Hippocampal formation (tissue), 2 donors: ENCODE data around the gene KIF26B.

Experiments
- DNase-seq, 2 donors: peaks; one replicate each; lab custom pipeline; 2025; lab: John Stamatoyannopoulos, UW

KIF26B gene

DNA sequence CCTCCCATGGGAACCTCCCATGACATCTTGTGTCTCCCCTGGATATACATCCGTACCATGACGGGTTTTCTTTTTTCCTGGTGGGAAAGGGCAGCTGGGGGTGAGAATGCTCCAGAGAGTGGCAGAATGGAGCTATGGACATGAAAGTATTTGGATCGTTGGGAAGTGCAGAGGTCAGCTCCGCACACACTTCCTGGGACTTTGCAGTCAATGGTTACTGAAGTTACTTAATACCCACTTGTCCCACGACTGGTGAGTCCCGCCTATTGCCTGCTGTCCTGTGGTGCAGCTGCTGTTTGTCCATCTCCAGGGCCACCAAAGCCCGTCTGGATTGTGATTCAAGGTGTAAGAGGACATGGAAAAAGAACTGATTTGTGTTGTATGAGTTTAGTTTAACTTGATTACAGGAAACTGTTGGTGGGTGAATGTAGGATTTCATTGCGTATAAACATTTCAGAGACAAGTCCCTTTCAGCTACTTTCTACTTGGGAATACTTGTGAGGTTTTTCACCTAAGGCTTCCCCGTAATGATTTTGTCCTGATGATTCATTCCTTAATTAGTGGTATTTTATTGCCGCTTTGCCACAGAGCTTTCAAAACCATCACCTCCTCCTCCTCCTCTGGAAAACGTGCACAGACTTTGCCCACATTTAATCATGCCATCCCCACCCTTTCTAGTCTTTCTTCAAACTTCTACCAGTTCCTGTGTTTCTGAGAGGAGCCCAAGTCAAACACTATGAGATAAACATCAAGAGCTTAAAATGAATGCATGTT is 308.8 kb downstream of the KIF26B start:
- DNase-seq = no peak

DNA sequence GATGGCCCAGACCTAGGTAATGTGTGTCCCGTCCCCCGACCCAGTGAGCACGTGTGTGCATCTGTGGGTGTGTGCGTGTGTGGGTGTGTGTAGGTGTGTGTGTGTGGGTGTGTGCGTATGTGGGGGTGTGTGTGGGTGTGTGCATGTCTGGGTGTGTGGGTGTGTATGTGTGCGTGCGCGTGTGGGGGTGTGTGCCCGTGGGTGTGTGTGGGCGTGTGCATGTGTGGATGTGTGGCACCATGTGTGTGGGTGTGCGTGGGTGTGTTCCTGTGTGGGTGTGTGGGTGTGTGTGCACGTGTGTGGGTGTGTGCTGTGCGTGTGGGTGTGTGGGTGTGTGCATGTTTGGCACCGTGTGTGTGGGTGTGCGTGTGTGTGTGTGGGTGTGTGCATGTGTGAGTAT is 309.5 kb downstream of the KIF26B start:
- DNase-seq = no peak

DNA sequence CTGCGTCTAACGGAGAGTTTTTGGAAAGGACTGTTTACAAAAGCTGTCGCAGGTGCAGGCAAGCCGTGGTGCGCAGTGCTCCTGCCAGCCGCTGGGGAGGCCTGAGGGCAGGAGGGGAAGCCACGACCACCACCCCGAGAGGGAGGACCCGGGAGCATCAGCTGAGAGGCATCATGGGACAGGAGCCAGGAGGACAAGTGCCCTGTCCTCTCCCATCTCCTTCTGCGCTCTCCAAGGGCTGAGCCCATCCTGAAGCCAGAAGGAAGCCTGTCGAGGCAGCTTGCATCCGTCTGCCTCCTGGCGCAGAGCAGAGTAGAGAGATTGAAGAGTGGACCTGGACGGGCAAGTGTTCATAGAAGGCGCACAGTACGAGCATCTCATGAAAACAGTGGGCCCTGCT is 310.9 kb downstream of the KIF26B start:
- DNase-seq = no peak

DNA sequence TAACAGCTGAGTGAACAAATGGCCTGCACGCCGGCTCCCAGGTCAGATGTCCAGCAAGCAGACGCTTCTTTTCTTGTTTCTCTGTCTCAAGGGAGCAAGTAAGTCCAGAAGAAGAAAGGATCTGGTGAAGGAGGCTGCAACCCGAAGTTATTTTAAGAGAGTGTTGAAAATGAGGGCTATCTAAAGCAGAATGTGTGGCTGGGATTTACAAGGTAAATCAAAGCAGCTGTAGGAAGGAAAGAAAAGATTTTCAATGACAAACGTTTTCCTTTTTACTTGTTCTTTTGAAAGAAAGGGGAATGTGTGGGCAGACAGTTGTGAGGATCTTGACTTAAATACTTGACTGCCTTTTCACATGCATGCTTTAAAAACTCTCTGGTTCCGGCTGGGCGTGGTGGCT is 311.5 kb downstream of the KIF26B start:
- no peak for DNase-seq

DNA sequence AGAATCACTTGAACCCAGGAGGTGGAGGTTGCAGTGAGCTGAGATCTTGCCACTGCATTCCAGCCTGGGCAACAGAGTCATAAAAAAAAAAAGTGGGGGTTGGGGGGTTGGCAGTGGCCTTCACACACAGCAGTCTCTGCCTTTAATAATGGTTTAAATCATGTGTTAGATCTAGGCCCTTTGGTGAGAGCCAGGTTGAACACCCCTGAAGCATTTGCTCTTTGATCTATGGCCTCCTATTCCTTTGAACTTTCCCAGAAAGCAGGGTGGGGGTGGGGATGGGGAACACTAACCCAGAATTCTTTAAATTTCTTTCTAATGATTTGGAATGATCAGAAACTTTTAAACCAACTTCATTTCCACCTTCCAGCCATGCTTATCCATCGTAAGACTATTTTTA is 313.0 kb downstream of the KIF26B start:
- no peak for DNase-seq

DNA sequence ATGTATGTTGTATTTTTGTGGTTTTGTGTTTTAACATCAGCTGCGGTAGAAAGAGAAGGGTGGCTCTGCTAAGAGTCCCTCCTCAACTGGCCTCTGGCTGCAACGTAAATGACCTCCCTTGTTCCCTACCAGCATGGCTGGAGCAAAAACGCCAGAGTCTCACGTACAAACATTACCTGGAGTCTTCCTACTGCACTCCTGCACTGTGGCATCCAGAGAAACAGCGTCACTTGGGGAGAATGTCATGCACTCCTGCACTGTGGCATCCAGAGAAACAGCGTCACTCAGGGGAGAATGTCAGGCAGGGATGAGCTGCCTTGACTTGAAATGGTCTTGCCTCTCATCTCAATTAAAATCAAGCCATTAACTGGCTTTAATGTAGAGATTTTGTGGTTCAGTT is 314.2 kb downstream of the KIF26B start:
- DNase-seq = no peak

DNA sequence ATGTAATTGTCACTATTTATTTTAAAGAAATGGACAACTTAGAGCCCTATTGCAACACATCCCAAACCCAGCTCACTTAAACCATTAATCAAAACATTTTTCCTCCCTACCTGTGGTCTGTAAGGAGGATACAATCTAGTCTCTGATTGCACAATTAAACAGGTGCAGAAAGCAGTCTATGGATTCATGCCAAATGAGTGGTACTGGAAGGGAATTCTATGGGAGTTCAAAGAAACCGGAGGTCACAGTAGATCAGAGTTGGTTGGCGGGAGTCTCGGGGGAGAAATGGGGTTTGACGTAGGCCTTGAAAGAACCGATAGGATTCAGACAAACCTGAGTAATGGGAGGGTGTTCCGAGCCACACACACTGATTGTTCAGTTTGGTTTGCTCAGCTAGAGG is 314.9 kb downstream of the KIF26B start:
- DNase-seq = no peak

DNA sequence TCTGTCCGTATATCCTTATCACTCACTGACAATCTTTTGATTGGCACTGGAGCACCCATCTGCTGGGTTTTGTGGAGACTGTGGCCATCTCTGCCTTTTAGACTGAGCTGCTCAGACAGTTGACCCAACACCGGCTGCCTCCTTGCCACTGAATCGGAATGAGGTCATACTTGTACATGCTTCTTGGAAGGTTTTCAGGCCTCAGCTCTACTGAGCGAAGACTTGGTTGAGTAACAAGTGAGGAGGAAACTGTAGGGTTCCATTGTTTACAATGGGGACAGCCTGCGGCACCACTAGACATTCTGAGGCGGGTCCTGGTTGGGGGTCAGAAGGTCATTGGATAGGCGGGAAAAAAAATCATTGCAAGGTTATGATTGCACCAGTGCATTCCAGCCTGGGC is 320.3 kb downstream of the KIF26B start:
- DNase-seq = no peak

DNA sequence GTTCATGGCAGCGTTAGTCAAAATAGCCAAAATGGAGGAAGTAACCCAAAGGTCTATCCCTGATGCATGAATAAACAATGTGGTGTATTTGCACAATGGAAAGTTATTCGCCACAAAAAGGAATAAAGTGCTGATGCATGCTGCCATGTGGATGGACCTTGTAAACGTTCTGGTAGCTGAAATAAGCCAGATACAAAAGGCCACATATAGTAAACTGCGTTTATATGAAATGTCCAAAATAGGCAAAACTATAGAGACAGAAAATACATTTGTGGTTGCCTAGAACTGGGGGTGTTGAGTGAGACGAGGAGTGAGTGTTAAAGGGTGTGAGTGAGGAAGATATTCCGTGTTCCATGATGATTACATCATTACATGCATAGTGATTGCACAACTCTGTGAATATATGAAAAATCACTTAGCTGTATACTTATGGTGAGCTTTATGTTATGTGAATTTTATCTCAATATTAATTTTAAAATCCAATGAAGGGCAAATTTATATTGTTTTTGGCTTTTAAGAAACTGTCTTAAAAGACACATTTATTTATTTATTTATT is 321.3 kb downstream of the KIF26B start:
- DNase-seq = no peak

DNA sequence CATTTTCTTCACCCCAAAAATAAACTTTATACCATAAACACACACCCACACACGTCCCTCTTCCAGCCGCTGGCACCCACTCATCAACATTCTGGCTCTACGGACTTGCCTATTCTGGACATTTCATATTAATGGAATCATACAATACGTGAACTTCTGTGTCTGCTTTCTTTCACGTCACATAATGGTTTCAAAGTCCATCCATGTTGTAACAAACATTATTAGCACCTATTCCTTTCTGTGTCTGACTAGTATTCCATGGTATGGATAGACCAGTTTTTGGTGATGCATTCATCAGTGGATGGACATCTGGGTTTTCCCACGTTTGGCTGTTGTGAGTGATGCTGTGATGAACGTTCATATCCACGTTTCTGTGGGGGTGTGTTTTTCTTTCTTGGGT is 323.2 kb downstream of the KIF26B start:
- DNase-seq = no peak

DNA sequence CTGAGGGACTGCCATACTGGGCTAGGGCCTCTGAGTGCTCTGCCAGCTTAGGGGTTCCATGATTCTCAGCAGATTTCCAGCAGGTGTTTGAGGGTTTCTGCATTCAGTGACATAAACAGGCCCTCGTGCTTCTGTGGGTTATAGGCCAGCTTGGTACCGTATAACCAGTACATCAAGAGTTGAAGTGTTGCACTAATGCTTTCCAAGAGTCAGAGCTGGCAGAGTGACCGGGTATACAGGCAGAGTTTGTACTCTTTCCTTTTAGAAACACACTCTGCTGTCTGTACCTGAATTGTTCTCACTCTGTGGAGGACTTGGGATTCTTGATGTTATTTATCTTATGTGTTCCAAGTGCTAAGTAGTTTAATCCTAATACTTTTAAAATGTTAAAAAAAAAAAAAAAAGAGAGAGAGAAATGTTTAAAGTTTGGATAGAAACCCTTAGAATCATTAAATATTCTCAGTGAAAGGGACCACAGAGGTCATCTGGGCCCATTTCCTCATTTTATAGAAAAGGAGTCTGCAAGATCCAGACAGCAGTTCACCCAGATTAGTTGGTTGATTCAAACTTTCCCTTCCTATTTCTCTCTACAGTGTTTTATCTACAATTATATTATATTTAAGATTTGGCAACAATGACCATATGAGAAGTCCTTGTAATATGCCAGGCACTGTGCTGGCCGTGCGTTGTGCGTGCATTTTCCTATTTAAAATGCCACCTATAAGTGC is 325.8 kb downstream of the KIF26B start:
- no peak for DNase-seq

DNA sequence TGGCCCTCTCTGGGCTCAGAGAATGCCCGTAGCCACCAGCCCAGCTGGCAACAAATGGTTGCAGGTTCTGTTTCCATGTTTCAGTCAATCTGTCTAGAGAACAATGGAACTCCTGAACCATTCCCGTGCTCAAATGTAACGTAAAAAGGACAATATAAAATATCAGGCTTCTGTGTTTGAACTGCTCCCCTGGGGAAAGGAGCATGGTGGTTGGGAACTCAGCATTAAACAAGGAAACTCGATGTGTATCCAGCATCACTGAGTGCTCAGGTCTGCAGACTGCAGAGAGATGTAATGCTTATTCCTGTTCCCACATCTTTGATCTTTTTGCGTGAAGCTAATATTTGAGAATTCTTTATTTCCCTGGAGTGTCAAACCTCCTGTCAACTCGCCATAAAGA is 326.5 kb downstream of the KIF26B start:
- no peak for DNase-seq

DNA sequence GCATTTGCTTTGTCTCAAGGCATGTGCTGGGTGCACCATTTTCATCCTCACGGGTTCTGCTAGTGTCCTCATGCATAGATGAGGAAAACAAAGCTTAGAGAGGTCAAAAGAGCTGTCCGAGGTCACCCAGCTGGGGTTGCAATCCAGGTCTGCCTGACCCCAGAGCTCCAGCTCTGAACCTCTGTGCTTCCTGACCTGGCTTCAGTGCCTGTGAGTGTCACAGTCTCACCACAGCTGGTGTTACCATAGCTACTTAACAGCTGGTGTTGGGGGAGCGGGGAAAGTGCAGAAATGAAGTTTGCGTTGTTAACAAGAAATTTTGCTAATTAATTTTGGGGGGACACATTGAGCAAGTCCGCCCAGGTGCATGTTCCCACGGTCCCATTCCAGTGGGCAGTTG is 328.5 kb downstream of the KIF26B start:
- no peak for DNase-seq

DNA sequence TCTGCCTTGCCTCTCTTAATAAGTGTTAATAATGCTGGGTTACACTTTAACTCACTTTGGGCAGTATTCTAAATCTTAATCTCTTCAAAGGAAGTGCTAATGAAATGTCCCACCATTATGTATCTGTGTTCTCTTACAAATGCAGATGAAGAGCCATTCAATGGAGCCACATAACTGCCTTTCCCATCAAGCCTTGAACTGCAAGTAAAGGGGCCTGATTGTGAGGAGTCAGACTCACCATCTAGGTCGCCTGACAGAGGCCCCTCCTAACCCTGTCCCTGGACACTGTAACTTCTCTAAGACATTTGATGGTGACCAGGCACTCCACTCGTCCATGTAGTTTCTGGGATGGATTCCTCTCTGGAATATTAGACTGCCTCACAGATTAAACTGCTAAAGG is 329.4 kb downstream of the KIF26B start:
- DNase-seq = no peak

DNA sequence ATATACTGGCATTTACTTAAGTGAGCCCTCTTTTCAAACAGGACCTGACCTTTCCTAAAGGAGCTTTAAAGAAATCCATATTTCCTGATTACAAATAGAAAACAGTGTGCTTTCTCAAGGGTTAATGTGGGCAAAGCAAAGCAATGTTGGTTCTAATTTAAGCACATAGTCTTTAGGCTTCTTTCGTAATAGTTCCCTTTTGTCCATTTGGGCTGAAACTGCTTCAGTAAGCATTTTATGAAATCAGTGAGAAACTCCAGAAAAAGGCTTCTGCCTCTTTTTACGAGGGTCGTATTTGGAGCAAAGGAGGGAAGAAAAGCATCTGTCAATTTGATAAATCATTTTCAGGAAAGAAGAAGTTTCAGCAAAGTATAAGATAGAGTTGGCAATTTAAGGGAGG is 331.2 kb downstream of the KIF26B start:
- DNase-seq = no peak

DNA sequence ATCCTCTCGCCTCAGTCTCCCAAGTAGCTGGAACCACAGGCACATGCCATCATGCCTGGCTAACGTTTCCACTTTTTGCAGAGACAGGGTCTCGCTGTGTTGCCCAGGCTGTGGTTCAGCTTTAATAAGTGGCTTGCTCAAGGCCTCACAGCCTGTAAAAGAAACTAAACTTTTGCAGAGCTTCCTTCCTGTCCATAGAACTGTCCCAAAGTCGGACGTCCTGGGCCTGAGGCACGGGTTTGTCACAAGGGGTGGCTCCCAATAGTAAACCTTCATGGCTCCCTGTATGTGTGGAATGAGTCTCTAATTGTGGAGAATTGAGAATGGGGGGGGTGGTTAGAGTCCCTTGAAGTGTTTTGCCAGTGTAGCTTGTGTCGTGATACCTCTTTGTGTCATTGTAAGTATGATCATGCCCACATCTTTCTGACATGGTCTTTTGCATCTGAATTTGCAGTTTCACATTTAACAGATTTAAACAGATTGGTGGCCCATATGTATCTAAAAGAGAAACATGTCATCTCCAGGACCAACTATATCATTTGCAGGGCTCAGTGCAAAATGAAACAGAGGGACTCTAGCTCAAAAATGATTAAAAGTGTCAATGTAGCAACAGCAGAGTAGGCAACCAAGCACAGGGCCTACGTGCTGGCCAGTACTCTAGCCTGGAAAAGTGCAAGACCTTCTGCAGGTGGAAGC is 332.1 kb downstream of the KIF26B start:
- DNase-seq = no peak

DNA sequence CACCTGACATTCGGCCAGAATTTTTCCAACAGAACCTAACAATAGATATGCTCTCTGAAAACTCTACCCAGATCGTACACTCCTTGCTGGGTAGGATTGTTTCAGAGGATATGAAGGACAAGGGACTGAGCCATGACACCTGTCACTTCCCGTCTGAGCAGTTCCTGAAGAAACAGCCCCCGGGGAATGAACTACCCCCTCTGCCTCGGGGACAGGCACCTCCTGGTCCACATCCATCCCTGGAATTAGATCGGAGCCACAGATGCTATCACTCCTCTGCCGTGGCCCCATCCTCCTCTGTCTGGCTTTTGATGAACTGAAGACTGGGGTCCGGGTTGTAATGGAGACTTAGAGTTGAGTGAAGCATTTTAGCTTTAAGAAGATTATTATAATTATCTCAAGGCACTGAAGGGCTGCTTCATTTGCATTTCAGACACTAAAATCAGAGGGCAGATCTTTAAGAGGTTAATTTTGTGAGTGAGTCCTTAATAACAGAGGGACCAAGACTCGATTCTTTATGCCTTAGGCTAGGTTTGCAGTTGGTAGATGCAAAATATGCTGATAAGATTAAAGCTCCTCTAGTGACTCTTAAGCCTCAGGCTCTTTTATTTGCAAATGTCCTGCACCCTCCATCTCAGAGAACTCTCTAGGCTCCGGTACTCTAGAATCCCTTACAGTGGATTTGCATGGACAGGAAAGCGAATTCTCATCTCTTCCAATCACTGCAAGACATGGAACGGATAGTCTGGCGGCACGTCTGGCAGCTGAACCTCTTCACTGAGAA is 333.8 kb downstream of the KIF26B start:
- DNase-seq = no peak

DNA sequence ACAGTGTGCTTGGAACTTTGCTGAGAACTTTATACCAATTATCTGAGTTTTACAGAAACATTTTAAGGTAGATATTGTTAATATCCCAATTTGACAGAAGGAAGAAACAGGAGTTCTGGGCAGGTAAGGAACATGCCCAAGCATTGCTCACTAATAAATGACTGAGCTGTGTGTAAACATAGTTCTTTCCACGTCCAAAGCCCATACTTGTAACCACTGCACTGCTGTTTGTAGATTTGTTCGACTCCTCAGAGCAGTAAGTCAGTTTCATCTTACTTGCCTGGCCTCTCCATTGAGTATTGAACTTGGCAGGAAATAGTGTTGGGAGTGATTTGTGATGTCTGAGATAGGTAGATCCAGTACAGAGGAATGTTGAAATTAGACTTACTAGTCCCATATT is 335.1 kb downstream of the KIF26B start:
- DNase-seq = no peak

DNA sequence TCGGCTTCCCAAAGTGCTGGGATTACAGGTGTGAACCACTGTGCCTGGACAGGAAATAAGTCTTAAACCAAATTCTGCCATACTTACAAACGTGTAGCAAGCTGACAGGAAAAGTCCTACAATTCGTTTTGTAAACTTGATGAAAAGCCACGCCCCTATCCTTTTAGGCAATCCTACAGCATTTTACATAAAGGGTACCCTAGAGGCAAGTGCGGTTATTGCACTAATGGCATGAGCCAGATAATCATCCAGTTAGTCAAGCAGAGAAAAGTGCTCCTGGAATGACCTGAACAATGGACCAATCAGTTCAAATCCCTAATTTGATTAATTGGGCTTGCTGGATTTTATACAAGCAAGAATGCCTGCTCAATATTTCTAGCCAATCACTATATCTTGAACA is 338.2 kb downstream of the KIF26B start:
- DNase-seq = no peak

DNA sequence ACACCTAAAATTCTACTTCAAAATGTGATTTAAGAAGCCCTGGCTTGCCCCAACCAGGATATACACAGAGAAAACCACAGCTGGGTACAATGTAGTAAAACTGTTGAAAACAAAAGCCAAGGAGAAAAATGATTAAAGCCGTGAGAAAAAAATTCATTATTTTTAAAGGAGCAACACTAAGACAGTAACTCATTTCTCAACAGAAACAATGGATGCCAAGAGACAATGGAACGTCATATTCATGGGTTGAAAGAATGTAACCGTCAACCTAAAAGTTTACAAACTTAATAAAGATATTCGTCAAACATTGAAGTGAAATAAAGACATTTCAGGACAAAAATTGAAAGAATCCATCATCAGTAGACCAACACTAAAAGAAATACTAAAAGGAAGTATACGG is 340.9 kb downstream of the KIF26B start:
- DNase-seq = no peak

DNA sequence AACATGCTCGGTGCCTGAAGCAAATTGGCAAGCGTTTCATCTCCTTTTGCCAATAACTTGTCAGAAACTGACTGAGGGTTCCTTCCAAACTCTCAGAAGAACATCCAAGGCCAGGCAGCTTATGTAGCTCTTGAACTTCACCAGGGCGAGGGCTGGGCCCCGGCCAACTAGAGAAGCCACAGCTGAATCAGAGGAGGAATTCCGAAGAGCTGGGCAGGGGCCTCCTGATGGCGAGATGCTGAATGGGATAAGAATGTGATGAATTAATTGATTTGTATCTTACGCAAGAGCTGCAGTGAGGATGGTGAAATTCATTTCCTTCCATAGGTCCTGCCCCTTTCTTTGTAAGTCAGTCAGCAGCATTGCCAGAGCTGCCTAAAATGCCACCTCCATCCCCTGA is 345.8 kb downstream of the KIF26B start:
- DNase-seq = peak in 1 of 2 donors; percentile 13

DNA sequence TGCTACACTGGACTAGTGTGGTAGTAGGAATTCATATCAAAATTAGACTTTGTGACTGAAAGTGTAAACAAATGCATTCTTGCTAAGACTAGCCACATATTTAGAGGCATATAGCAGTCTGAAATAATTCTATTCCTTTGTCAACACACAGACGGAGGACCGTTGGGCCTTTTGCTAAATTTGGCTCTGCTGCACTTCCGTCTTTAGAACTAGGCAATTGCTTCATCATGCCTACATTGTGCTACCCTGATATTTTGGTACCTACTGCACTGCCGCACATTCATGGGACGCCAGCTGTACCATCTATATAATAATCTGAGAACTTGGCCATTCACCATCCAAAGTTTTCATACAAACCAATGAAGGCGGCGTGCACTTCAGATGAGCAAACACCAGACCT is 346.8 kb downstream of the KIF26B start:
- no peak for DNase-seq
